Measurements from ENCODE around the gene TMEM147.

The TMEM147 gene

GRCh38 chr19:35521124-35521743, 24.2 kb upstream of the TMEM147 start:
- DNase-seq: no peak

DNA sequence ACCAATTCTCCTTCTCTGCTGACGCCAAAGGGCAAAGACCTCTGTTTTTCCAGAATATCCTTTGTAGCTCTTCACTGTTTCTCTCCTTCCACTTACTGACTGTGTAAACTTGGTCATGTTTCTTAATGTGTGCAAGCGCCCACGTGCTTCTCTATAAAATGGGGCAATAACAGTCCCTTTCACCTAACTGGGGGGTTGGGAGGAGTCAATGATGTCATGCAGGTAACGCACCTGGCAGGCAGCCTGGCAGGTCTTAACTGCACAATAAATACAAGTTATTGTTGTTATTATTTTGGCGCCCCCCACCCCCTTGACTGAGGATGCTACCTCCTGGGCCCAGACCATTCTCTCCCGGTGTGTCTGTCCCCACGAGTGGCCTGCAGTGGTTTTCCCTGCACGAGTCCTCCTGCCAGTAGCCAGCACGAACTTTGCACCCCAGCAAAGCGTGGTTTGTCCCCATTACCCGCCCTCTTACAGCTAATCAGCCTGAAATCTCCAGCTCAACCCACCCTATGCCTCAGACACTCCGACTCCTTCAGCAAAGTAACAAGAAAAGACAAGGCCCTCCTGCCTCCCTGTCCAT, 22.6 kb upstream of the TMEM147 start:
- DNase-seq: no peak

GRCh38 chr19:35524181-35524837, 21.1 kb upstream of the TMEM147 start:
- DNase-seq: peak; percentile 20

DNA sequence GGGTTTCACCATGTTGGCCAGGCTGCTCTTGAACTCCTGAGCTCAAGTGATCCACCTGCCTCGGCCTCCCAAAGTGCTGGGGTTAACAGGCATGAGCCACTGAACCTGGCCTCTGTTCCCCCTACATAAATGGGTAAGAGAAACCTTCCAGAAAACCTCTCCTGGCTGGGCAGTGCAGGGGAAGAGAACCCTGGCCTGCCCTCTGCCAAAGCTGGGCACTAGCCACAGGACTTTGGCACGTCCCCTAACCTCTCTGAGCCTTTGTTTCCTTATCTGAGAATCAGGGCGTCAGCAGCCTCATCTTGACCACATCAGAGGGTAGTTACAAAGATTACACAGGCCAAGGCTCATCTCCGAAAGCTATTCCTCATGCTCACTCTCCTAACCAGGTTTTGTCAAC, 19.6 kb upstream of the TMEM147 start:
- DNase-seq: no peak

DNA sequence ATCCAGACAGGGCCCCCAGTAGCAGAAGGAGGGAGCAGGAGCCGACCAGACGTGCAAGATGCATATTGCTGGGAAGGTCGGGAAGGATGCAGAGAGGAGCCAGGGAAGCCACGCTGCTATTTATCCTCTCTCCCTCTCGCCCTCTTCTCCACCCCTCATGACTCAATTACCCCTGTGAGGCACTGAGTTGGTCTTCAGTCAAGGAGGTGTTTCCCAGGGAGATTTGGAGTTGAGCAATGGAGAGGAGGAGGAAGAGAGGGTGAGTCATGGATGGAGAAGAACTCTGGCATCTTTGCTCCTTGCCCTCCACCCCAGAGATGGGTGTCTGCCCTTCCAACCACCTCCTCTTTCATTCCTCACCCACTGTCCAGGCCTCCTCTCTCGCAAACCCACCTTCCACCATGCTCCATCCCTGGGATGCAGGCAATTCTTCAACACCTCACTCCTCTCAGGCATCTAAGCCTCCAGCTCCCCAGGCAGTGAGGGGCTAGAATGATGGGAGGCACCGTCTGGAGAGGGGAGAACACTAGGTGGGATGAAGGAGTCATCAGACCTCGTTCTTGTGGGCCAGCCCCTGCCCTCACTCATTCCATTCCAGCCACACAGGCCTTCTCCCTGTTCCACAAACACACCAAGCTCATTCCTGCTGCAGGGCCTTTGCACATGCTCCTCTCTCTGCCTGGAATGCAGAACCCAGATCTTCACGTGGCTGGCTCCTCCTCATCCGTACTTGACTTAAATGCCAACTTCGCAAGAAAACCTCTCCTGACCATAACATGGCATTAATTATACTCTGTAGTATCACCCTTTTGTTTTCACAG, 17.0 kb upstream of the TMEM147 start, which contains the start of gene SBSN:
TSS of gene SBSN (minus strand) at position 94 of the 821 bp plus-strand sequence. CDS start at position 64, 30 bp downstream.
- DNase-seq: no peak

DNA sequence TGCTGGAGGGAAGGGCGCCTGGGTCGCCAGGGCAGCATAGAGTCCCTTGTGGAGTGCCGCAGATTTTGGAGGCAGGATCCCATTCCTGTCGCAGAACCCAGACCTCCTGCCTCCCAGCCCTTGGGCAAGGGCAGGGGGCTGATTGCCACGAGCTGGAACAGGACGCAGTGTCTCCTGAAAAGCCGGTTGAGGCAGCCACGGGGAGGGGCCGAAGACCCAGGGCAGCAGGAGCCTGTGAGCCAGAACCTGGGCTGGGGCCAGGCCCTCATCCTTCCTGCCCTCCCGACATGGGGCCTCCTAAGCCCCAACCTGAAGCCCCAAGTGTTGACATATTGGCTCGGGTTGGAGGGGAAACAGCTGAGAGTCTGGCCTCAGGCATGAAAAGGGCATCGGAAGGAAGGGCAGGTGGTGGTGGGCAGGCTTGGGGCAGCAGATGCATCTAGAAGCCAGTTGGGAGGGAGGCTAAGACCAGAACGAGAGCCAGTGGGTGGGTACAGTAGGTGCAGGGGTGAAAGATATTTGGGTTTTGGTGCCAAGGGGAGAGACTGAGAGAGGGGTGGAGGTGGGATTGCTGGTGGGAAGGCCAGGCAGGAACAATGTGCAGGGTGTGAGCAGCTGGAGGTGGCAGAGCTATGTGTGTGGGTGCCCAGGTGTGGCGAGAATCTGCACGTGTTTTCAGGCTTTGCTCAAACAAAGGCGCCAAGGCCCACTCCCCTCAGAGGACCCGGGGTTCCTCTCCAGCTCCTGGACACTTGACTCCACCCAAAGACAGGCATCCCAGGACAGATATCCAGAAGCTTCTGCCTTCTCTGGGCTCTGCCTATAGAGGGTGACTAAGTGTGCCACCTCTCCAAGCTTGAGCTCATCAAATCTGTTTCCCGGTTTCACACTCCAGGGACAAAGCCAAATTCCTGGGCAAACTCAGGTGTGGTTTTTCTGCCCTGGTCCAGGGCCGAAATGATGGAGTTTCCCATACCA, 15.9 kb upstream of the TMEM147 start:
- DNase-seq: no peak

GRCh38 chr19:35531291-35531690, 14.1 kb upstream of the TMEM147 start:
- DNase-seq: no peak

GRCh38 chr19:35533201-35533821, 12.1 kb upstream of the TMEM147 start, which contains the start of gene GAPDHS:
GAPDHS (plus strand) TSS chr19:35533456; CDS start chr19:35533528, 72 bp downstream.
- DNase-seq: no peak

- peak; percentile 41 for DNase-seq
These were observed 11.5 kb upstream of the TMEM147 start for GRCh38 chr19:35533822-35534392.

DNA sequence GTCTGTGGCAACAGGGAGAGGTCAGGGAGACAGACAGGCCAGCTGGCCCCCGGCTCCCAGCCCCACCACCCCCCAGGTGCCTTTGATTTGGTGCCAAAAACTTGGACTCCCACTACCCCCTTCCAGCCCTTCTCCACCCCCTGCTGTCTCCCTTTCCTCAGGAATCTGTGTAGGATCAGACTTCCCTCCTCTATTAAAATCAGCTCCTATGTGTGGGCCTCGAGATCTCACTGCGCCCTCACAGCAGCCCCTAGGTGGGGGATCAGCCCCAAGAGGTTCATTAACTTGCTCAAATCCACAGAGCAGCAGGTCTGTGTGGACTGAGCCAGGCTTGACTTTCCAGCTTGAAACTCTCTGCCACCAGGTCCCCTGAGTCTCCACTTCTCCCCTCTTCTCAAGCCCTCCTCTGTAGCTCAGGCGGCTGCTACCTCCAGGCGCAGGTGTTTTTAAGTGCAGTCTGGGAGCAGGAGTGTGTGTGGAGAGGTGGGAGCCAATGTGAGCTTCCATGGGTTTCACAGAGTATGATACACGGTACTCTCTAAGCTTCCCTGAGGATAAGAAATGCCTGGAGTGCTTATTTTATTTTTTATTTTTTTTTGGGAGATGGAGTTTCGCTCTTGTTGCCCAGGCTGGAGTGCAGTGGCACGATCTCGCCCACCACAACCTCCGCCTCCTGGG, 10.5 kb upstream of the TMEM147 start:
- DNase-seq: no peak

GRCh38 chr19:35539314-35539713, 6.1 kb upstream of the TMEM147 start:
- no peak for DNase-seq

GRCh38 chr19:35539850-35540249, 5.6 kb upstream of the TMEM147 start:
- DNase-seq: no peak

DNA sequence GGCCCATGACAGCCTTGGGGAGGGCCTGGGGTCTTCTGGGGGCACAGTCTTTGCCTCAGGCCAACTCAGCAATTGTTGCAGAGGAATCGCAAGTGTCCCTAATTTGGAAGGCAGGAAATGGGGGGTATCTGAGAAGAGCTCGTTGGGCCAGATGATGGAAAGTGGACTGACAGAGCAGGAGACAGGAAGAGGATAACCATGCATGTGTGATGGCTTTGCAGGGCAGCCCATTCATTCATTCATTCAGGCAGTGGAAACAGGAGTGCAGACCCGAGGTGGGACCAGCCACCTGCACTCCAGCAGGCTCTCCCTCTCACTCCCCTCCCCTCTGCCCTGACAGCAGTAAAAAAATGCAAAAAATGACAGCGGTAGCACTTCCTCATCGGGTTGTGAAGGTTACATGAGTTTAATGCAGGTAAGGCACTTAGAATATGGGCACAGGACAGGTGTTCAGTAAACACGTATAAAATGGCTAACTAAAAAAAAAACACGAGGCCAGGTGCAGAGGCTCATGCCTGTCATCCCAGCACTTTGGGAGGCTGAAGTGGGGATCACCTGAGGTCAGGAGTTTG, 5.0 kb upstream of the TMEM147 start:
- no peak for DNase-seq

DNA sequence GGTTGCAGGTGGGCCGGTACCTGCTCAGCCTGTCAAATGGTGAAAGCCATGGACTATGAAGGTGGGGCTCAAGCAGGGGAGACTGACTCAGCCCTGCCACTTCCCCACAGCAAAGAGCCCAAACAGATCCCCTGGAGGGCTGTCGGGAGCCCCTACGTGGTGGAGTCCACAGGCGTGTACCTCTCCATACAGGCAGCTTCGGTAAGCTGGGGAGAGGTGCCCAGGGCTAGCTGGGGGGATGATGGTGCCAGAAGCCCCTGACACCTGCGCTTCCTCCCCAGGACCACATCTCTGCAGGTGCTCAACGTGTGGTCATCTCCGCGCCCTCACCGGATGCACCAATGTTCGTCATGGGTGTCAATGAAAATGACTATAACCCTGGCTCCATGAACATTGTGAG, 3.2 kb upstream of the TMEM147 start:
- DNase-seq: no peak

- DNase-seq: no peak
These were observed 1.9 kb upstream of the TMEM147 start for GRCh38 chr19:35543280-35544109.

- DNase-seq: no peak
These were observed 1.2 kb upstream of the TMEM147 start for GRCh38 chr19:35544110-35544802.

GRCh38 chr19:35545855-35546381, 492 bp downstream of the TMEM147 start:
- DNase-seq: no peak

DNA sequence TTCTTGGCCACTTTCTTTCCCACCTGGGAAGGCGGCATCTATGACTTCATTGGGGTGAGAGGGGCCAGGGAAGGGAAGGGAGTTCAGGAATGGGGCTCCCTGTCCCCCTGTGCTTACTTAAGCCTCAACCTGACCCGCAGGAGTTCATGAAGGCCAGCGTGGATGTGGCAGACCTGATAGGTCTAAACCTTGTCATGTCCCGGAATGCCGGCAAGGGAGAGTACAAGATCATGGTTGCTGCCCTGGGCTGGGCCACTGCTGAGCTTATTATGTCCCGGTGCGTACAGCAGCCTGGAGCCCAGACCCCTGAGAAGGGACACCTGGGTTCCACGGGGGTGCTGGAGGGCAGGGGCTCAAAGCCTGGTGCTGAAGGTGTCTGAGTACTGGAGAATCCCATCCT, 1.1 kb downstream of the TMEM147 start:
- no peak for DNase-seq

Measured in eye (tissue), 1 donor.